Measurements from ENCODE around the gene MSI2.

DNA sequence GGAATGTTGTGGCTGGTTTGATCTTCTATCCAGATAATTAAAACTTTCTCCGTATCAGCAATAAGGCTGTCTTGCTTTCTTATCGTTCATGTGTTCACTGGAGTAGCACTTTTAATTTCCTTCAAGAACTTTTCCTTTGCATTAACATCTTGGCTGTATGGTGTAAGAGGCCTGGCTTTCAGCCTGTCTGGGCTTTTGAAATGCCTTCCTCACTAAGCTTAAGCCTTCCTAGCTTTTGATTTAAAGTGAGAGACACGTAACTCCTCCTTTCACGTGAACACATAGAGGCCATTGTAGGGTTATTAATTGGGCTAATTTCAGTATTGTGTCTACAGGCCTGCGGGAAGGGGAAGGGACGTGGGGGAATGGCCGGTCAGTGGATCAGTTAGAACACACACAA, 42.9 kb downstream of the MSI2 start:
- no peak for TF ChIP-seq EZH2 (IDR thresholded peaks at IDR 0.05; ENCODE audit: insufficient read depth, poor library complexity, severe bottlenecking)
- TF ChIP-seq EZH2phosphoT487 (IDR thresholded peaks at IDR 0.05; ENCODE audit: insufficient read depth, low read depth): no peak

Measured in GM23248 (cell line).